NCI-H128 (cell line): Measurements from ENCODE around the gene OR2J2.
"Not testable (repeated sequence)": the region's sequence is repeated elsewhere in the genome, so short reads cannot be mapped to it uniquely, and the experiment has no call there.

Source experiments
- DNase-seq: peaks from one replicate; lab custom pipeline; 2025; ENCODE audit not compliant: unreplicated experiment; lab: John Stamatoyannopoulos, UW

The OR2J2 gene

GRCh38 chr6:29218056-29218455, 47.3 kb downstream of the OR2J2 start:
- not testable (repeated sequence) for DNase-seq
